MG63 (cell line): ENCODE results near the gene MYLK2. TPM values are rescaled to one million over a fixed set of nuclear protein-coding genes. Genes with fewer than 3 reads are reported as not detected.

Experiments used
- DNase-seq: peaks from one replicate; pipeline ENCODE4 v3.0.0-alpha.2; 2020
- H3K27me3 ChIP-seq: fragments of 250-450 bp; sonication (Bioruptor Pico); 2 replicates; pipeline ENCODE4 v1.5.1; 2020; ENCODE audit warnings: mild to moderate bottlenecking, moderate library complexity
- H3K36me3 ChIP-seq: fragments of 250-450 bp; sonication (Bioruptor Pico); 2 replicates; pipeline ENCODE4 v1.5.1; 2020; ENCODE audit warnings: mild to moderate bottlenecking, moderate library complexity
- H3K4me3 ChIP-seq: fragments of 250-450 bp; sonication (Bioruptor Pico); 2 replicates; pipeline ENCODE4 v1.5.1; 2020; ENCODE audit warnings: mild to moderate bottlenecking, moderate library complexity
- H3K9me3 ChIP-seq: fragments of 250-450 bp; sonication (Bioruptor Pico); 2 replicates; pipeline ENCODE4 v1.5.1; 2020; ENCODE audit warnings: mild to moderate bottlenecking, moderate library complexity
- total RNA-seq: library from RNA; depleted of rRNA; stranded (reverse); fragments of >200 nt; shearing (Covaris generic); gene quantifications from 2 replicates; pipeline ENCODE4 v1.2.3, GENCODE V29; 2014; ENCODE audit warnings: low replicate concordance; rRNA removed

Gene MYLK2
- total RNA-seq = not detected in 2 replicates

DNA sequence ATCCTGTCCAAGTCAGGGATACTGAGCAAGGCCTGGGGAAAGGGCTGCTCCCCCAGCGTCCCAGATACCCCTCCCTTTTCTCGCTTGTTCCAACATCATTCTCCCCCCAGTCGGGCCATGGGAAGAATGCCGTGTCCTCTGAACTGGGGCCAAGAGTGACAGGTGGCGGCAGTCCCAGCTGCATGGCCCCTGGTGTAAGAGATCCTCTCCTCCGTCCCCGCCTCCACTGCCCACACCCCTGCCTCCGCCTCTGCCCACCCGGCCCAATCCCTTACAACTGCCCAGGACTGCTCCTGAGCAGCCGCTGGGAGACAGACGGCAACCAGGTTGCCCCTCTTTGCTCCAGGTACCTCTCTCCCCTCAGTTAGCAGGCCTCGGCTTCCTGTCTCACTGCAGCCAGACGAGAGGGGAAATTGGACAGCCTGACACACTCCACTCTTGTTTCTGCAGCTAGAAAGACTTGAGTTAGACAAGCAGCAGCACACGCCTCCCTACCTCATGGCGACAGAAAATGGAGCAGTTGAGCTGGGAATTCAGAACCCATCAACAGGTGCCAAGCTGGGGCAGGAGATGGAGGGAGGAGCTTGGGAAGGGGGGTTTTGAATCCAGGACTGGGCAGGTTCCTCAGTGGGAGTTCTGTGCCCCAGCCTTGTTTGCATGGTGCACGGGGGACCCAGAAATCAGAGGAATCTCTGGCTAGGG is at the start of gene MYLK2:
Gene MYLK2, plus strand, starts transcription at position 274 of the 702 bp plus-strand sequence. Its CDS starts 225 bp downstream, at position 499.
- H3K27me3 ChIP-seq = no peaks in the 10 kb centered on the region
- H3K9me3 ChIP-seq = no peaks in the 10 kb centered on the region
- no peak for DNase-seq
- H3K36me3 ChIP-seq = no peaks in the 10 kb centered on the region
- H3K4me3 ChIP-seq = no peak within 1 kb of the TSS

DNA sequence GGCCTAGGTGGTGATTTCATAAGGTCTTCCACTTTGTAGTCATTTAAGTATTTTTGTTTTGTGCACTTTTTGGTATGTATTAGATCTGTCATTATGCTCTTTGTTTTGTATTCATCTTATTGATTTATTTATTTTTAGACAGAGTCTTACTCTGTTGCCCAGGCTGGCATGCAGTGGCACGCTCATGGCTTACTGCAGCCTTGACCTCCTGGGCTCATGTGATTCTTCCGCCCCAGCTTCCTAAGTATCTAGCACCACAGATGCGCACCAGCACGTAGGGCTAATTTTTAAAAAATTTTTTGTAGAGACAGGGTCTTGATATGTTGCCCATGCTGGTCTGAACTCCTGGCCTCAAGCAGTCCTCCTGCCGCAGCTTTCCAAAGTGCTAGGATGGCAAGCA is 49.5 kb upstream of the MYLK2 start:
- Histone ChIP-seq H3K36me3 (peaks cover 79% of the 10 kb centered on the region), H3K27me3 (no peaks in the 10 kb centered on the region), H3K9me3 (no peaks in the 10 kb centered on the region), H3K4me3 (no peak overlapping the region)
- DNase-seq = no peak

DNA sequence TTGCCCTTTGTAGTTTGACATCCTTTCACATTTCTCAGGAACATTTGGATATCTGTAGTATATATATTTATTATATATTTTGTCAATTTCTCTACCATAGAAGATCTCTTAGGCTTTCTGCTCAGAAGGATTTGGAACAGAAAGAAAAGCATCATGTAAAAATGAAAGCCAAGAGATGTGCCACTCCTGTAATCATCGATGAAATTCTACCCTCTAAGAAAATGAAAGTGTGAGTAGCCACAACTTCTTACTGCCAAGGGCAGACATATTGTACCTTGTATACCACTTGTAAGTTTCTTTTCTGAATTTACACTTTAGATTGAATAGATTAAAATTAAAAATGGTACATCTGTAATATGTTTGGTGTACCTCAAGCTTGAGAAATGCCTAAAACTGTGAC is 48.9 kb upstream of the MYLK2 start:
- H3K4me3 ChIP-seq = no peak overlapping the region
- DNase-seq = no peak
- H3K36me3 ChIP-seq = peaks cover 80% of the 10 kb centered on the region
- no peaks in the 10 kb centered on the region for H3K9me3 ChIP-seq
- no peaks in the 10 kb centered on the region for H3K27me3 ChIP-seq

DNA sequence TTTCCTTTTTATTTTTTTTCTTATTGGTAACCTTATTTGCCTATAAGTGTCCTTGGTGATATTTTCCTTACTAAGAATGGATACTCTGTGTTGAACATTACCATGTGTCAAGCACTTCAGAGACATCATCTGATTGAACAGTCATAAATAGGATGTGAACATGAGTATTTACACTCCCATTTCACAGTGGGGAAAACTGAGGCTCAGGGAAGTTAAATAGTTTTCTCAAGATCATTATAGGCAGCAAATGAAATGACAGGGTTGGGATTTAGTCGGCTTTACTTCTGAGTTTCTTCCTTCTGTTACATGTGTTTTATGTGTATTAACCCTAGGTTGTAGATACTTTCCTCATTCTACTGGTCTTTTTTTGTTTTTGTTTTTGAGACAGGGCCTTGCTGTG is 44.7 kb upstream of the MYLK2 start:
- H3K4me3 ChIP-seq = no peak overlapping the region
- H3K27me3 ChIP-seq = no peaks in the 10 kb centered on the region
- H3K36me3 ChIP-seq = peaks cover 89% of the 10 kb centered on the region
- no peaks in the 10 kb centered on the region for H3K9me3 ChIP-seq
- DNase-seq = no peak

DNA sequence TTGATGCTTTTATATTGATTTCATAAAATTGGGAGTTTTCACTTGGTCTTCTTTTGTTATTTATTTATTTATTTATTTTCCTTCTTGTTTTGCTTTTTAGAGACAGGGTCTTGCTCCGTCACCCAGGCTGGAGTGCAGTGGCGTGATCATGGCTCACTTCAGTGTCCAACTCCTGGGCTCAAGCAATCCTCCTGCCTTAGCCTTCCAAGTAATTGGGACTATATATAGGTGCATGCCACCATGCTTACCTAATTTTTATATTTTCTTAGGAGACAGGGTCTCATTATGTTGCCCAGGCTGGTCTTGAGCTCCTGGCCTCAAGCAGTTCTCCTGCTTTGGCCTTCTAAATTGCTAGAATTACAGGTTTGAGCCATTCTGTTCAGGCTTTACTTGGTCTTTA is 38.3 kb upstream of the MYLK2 start:
- H3K36me3 ChIP-seq = peaks cover 95% of the 10 kb centered on the region
- no peak overlapping the region for H3K4me3 ChIP-seq
- no peak for DNase-seq

DNA sequence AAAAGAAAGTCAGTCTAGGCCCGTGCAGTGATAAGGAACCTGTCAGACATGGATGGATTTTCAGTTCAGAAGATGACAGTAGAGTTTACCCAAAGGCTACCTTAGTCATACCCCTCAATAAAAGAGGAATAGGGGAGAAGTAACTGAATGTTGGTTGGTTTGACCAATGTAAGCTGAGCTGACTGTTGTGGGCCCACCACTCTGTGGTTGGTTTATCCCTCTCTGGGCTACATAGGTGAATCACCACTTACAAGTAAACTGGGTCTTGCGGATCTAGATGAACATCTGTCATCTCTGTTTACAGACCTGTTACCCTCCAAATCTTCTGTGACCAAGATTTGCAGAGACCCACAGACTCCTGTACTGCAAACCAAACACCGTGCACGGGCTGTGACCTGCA is 37.2 kb upstream of the MYLK2 start:
- DNase-seq = no peak
- no peaks in the 10 kb centered on the region for H3K27me3 ChIP-seq
- H3K9me3 ChIP-seq = no peaks in the 10 kb centered on the region
- peaks cover 92% of the 10 kb centered on the region for H3K36me3 ChIP-seq
- no peak overlapping the region for H3K4me3 ChIP-seq

More for the DNA sequence above, 38.3 kb upstream of the MYLK2 start:
- Histone ChIP-seq H3K9me3 (no peaks in the 10 kb centered on the region), H3K27me3 (no peaks in the 10 kb centered on the region)

DNA sequence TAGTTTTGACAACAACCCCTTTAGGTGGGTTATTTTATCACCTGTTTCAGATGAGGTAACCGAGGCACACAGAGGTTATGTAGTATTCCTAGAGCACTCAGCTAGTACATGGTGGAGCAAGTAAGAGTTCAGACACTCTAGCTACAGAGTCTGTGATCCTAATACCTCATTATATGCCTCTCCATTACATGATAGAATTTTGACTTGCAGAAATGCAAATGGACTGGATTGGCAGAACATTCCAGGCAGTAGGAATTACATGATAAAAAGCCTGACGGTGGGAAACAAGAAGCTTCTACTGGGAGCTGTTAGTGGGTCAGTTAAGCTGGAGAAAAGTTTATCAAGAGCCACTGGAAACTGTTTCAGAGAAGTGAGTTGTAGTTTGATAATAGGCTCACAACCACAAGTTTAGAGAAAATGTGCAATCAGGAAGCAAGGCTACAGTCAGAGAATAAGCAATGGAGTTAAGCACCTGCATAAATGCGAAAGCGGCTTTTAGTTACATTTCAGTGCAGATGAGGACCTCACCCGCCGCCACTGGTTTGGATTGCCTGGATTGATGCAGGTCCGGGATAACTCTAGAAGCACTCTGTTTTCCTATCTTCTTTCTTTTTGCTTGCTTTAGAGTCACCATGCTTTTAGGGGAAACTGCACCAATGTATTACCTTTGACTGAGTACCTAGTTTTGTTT is 34.7 kb upstream of the MYLK2 start:
- Histone ChIP-seq H3K36me3 (peaks cover 90% of the 10 kb centered on the region), H3K4me3 (no peak overlapping the region)

DNA sequence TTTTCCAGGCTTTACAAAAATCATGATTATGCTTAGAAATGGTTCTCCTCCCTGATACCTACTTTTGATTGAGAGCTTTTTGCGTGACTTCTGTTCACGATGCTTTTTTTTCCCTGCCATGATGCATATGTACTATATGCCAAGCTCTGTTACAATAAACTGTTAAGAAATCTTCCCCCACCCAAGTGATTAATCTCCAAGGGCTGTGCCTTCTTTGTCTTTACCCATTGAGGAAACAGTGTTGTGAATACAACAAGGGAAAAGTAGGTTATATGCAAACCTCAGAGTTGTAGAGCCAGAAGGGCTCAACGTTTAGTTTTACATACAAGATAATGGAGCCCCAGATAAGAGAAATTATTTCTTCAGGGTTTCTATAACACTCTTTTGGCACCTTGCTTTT is 34.1 kb upstream of the MYLK2 start:
- Histone ChIP-seq H3K27me3 (no peaks in the 10 kb centered on the region), H3K36me3 (peaks cover 90% of the 10 kb centered on the region), H3K9me3 (no peaks in the 10 kb centered on the region), H3K4me3 (no peak overlapping the region)
- no peak for DNase-seq

More for the DNA sequence above, 34.7 kb upstream of the MYLK2 start:
- Histone ChIP-seq H3K9me3 (no peaks in the 10 kb centered on the region), H3K27me3 (no peaks in the 10 kb centered on the region)
- no peak for DNase-seq

DNA sequence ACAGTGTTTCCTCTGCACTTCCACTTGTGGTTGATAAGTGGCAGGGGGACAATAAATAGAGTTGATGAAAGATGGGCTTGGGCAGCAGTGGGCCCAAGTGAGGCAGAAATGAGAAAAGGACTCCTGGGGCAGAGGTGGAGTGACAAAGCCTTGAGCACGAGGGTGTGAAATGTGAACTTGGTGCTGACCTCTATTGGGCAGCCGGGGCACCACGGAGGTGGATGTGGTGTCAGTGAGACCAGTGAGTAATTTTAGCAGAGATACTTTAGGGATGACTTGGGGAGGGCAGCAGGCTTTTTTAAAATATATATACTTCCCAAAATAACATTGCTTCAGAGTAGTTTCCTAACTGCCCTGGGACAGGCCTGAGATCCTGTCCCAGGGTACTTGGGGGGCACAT is 30.6 kb upstream of the MYLK2 start:
- no peak overlapping the region for H3K4me3 ChIP-seq
- no peaks in the 10 kb centered on the region for H3K9me3 ChIP-seq
- peaks cover 90% of the 10 kb centered on the region for H3K36me3 ChIP-seq
- peak; percentile 32 for DNase-seq
- no peaks in the 10 kb centered on the region for H3K27me3 ChIP-seq

DNA sequence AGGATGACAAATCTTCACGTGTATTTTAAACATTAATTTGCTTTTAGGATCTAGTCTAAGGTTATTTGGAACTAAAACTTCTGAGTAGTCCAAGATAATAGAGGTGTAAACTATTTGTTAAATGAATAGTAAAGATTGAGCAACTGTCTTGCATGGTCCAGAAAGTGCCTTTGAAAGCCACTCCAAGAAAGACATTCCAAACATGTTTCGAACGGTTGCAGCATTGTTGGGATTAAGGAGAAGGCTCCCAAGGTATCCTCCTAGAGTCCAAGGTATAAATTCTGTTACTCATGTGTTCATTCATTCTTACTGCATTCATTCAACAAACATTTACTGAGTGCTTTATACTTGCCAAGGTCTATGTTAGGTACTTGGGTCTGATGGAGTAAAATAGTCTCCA is 28.8 kb upstream of the MYLK2 start:
- no peaks in the 10 kb centered on the region for H3K27me3 ChIP-seq
- H3K9me3 ChIP-seq = no peaks in the 10 kb centered on the region
- DNase-seq = no peak
- H3K36me3 ChIP-seq = peaks cover 90% of the 10 kb centered on the region
- H3K4me3 ChIP-seq = no peak overlapping the region

DNA sequence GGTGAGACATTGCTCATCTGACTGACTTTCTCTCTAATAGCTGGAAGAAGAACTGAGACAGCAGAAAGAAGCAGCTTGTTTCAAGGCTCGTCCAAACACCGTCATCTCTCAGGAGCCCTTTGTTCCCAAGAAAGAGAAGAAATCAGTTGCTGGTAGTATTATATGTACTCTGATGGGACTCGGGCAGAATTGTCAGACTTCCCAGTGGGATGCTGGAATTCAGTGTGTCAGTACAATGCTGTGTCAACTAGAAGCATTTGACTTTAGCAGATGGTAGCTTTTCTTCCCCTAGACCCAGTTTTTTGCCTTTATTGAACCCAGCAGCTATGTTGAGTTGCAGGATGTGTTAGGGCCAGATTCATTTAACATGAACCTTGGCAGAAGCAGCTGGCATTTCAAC is 21.8 kb upstream of the MYLK2 start:
- Histone ChIP-seq H3K9me3 (no peaks in the 10 kb centered on the region), H3K36me3 (peaks cover 91% of the 10 kb centered on the region), H3K4me3 (no peak overlapping the region), H3K27me3 (no peaks in the 10 kb centered on the region)
- DNase-seq = no peak

DNA sequence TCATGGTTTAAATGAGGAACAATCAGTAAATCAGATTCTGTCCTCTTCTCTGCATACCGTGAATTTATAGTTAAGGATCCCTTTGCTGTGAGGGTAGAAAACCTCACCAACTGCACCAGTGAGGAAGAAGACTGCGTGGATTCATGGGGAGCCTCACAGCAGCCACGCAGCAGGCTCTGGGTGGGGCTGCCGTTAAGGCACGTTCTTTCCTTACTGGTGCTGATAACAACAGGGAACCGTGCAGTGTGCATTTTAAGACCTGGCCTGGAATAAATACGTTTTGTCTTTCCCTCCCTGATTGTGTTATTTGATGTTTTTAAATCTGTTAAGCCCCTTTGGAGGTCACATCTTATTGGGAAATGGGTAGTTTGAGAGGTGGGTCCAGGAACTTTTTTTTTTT is 17.6 kb upstream of the MYLK2 start:
- no peak for DNase-seq
- Histone ChIP-seq H3K9me3 (no peaks in the 10 kb centered on the region), H3K4me3 (no peak overlapping the region), H3K27me3 (no peaks in the 10 kb centered on the region), H3K36me3 (peaks cover 78% of the 10 kb centered on the region)

DNA sequence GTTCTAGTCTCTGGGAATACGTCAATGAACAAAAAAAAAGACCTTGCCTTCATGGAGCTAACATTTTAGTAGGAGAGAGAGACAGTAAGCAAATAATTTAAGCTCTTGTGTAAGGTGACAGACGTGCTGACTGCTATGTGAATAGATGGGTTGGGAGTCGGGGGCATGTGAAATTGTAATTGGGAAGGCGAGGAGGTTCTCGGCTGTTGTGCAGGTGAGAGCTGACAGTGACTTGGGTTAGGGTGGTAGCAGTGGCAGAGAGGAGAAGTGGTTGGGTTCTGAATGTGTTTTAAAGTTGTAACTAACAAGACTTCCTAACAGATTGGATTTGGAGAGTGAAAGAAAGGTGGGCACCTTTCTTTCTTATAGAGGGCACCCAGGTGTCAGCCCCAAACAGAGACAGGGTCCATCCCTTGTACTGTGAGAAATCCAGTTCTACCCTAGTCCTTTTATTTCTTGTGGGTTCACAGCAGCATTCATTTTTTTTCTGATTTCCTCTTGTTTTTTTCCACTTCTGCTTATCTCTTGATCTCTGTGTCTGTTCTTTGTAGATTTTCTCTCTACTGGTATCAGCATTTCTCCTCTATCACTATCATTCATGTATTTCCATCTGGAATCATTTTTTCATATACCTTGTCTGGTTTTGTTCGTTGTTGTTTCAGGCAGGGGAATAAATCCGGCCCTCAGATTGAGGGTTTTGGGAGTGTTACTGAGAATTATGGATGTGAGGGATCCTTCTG is 15.4 kb upstream of the MYLK2 start:
- Histone ChIP-seq H3K36me3 (peaks cover 77% of the 10 kb centered on the region), H3K27me3 (no peaks in the 10 kb centered on the region), H3K4me3 (no peak overlapping the region), H3K9me3 (no peaks in the 10 kb centered on the region)
- no peak for DNase-seq

DNA sequence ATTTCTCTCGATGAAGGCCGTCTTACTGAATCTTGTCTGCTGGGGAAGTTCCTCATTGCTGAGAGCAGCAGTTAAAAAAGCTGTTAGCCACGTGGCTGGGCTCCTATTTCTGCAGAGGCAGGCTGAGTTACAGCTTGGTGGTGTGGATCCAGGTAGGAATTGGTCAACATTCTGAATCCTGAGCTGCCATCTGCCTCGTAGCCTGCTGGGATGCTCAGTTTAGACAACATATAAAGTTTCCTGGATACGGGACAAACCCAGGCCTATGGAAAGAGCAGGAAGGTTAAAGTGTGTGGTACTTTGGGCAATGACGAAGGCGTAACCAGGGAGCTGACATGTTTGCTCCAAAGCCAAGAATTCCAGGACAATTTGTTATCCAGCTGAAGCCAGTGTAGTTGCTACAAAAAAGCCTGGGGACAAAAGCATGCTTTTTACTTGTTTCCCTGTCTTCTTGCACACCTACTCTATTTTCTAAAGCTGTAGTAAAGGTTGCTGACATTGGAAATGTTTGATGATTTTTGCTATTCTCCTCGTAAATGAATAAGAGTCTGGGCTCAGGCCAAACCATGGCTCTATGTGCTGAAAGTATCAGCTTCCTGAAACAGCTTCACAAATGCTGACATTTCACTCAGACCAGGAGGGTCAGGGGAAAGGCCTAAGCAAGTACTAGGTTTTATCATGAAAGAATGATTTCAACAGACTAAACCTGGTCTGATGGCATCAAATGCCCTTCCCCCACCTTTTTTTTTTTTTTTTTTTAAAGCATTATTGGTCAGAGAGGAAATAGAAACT is 12.4 kb upstream of the MYLK2 start:
- Histone ChIP-seq H3K4me3 (no peak overlapping the region), H3K9me3 (no peaks in the 10 kb centered on the region), H3K36me3 (peaks cover 70% of the 10 kb centered on the region), H3K27me3 (no peaks in the 10 kb centered on the region)
- no peak for DNase-seq

DNA sequence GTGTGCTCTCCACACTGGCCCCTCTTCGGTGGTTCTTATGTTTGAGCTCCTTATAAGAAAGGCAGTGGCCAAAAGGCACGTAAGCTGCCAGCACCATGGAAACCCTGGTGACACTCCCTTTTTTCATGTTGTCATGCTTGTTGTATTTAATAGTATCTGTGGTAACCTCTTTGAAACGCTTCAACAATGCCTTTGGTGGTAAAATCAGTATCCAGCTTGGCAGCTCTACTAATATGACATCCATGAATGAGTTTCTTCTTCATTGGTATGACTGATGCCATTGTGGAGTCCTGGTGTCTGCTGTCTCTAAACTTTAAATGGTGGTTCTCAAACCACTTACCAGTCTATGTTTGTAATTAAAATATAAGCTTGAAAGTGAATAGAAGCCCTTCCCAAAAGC is 10.7 kb upstream of the MYLK2 start:
- no peaks in the 10 kb centered on the region for H3K9me3 ChIP-seq
- H3K4me3 ChIP-seq = no peak overlapping the region
- peaks cover 55% of the 10 kb centered on the region for H3K36me3 ChIP-seq
- H3K27me3 ChIP-seq = no peaks in the 10 kb centered on the region
- no peak for DNase-seq

DNA sequence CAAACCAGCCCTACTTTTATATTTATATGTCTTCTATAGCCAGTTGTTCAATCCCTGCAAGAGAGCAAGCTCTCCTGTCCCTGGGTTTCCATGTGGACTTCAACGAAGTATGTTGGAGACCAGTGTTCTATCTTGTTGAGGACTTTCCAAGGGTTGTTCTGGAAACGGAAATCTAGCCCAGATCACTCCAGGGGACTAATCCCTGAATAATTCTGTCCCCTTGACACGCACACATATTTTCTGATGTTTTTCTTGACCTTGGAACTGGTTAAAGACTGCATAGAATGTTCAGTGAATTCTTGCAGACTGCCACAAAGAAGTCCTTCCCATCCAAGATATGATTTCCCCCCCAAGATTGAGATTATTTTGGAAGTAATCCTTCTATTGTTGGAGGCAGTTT is 9.5 kb upstream of the MYLK2 start:
- Histone ChIP-seq H3K4me3 (no peak overlapping the region), H3K27me3 (no peaks in the 10 kb centered on the region), H3K36me3 (peaks cover 46% of the 10 kb centered on the region), H3K9me3 (no peaks in the 10 kb centered on the region)
- DNase-seq = no peak

DNA sequence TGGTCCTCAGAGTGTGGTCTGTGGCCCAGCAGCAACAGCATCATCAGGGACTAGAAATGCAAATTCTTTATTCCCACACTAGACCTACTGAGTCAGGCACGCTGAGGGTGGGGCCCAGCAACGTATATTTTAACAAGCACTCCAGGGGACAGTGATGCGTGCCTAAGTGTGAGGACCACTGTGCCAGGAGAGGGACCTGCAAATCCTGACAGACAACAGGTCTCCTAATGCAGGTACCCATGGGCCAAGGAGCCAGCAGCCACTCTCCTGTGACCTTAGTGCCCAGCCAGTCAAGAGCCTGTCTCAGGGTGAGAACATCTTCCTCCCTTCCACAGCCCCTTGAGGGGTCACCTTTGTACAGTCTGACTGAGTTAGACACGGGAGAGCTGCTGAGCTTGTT is 8.0 kb upstream of the MYLK2 start:
- H3K4me3 ChIP-seq = no peak overlapping the region
- no peaks in the 10 kb centered on the region for H3K27me3 ChIP-seq
- DNase-seq = no peak
- no peaks in the 10 kb centered on the region for H3K9me3 ChIP-seq
- H3K36me3 ChIP-seq = peaks cover 39% of the 10 kb centered on the region
